CD4-positive, alpha-beta T cell treated with Interleukin-4 for 4 hours (primary cell): ENCODE measurements around the gene BCAS1.

ENCODE experiments used
- DNase-seq: peaks from one replicate; pipeline ENCODE4 v3.0.0-alpha.2; 2020

Gene BCAS1

DNA sequence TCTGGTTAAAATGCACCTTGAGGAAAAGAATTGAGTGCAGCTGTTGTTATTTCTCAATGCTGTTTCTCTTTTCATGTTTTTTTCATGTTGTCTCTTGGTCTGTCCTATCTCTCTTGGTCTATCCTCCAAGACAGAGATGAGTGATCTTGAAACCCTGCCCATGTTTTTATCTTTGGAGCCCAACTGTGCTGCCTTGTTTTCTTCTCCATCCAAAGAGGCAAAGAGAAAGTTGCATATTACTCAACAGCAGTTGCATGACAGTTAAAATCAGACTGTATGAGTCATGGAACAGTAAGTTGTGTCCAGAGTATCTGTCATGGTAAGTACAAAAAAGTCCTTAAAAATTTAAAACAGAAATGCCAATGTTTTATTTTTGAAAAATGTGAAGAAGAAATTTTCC, 26.2 kb downstream of the BCAS1 start:
- no peak for DNase-seq

DNA sequence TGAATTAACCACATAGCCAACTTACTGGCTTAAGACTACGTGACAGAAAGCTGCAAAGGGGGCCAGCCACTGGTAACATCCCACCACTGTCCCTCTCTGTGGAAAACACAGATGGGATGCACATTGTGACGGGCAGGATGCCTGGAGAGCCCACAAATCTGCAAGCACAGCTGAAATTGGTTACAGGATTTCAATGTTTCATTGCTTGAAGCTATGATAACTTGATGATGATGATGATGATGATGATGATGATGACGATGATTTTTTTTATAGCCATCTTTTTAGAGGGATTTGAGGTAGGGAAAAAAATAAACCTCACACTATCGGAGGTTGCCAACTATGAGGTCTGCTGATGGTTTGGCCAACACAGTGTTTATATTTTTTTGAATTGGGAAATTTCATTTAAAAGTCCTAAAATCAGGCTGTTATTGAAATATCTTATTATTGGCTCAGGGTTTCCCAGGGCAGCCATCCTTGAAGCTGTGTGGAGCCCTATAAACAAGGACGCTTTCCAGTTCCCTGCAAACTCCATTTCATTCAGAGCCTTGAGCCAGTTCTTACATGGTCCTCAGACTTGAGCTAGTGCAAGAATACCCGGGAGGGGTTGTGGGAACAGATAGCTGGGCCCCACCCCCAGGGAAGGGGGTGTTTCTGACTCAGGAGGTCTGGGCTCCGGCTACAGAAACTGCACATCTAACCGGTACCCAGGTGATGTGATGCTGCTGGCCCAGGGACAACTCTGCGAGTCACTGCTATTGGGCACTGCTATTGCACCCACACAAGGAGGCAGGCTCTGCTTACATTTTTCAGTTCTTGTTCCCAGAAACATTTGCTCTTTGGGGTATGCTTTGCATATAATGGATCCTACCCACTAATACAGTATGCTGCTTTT, 27.1 kb downstream of the BCAS1 start:
- DNase-seq: no peak

DNA sequence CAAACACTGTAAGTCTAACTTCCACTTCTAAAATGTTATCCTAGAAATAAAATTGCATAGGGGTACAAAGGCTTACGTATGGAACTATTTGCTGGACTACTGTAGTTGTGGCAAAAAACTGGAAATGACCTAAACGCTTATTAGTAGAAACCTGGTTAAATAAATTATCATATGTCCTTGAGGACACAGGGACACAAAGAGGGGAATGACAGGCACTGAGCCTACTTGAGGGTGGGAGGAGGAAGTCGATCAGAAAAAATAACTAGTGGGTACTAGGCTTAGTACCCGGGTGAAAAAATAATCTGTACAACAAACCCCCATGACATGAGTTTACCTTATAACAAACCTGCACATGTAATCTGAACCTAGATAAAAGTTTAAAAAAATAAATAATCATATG, 28.4 kb downstream of the BCAS1 start:
- no peak for DNase-seq

DNA sequence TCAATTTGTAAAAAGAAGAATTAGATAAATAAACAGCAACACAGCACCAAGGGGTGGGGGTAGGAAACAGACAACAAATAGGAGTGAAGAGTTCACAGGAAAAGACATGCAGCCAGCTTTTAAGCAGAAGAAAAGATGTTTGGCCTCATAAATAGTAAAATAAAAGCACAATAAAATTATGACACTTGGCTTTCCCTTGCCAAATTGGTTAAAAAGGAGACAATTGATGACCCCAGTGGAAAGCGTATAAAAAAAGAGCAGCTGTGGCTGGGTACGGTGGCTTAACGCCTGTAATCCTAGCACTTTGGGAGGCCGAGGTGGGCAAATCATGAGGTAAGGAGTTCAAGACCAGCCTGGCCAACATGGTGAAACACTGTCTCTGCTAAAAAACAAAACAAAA, 29.1 kb downstream of the BCAS1 start:
- no peak for DNase-seq

DNA sequence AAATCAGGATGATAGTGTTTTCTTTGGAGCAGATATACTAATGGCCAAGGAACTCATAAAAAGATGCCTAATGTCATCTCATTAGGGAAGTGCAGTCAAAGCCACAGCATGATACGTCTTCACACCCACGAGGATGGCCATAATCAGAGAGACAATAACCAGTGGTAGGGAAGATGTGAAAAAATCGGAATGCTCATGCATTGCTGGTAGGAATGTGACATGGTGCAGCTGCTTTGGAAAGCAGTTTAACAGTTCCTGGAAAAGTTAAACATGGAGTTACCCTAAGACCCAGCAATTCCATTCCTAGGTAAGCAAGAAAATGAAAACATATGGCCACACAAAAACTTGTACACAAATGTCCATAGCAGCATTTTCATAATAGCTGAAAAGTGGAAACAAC, 29.9 kb downstream of the BCAS1 start:
- DNase-seq: no peak

DNA sequence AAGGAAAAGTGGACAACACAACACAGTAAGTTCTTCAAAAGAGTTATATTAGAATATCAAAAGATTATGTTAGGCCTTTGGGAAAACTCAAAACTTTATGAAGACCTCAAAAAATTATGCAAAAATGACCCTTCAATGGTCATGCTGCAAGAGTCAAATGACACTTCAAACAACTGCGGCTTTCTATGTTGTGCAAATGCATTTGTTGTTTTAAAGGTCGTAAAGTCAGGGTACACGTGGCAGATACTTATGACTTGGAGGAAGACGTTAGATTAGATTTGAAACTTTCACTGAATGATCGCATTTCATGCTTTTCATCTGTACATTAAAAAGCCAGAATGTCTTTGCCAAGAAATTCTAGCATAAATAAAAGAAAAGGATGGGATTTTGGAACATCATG, 31.4 kb downstream of the BCAS1 start:
- DNase-seq: no peak

DNA sequence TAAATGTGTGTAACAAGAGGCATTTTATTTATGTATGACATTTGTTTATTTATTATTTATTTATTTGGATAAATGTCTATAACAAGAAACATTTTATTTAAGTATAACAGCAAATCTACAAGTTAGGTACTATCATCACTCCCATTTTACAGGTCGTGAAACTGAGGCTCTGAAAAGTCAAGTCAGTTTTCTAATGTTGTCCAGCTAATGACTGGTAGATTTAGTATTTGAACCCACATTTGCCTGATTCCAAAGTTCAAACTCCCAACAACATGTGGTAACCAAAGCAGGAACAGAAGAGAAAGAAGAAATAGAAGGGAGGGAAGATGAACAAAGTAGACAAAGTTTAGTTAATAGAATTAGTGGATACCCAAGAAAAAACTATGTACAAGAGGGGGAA, 32.9 kb downstream of the BCAS1 start:
- no peak for DNase-seq

DNA sequence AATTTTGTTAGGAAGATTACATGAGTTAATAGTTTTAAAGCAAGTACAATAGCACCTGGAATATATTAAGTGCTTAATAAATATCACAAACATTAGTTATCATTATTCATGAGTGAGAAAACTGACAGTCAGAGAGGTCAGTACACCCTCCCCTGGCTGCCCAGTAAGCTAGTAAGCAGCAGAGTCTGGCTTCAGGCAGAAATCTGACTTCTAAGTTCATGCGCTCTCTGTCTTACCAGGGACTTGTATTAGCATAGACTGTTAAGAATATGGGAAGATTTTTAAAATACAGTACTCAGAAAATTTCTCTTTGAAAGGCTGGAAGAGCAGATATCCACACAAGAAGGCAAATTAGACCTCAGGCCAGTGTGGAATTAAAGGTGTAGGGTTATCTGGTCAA, 40.8 kb downstream of the BCAS1 start:
- DNase-seq: no peak

DNA sequence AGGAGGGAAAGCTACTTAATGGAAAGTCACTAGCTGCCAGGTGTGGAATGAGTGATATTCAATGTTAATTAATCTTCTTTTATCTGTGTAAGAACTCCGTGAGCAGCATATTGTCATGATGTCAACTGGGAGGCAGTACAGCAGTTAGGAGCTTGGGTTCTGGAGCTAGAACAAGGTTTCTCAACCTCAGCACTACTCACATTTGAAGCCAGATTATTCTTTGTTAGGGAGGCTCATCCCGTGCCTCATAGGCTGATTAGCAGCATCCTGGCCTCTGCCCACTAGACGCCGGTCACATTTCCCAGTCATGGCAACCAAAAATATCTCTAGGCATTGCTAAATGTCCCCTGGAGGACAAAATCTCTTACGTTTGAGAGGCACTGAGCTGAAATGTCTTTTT, 41.2 kb downstream of the BCAS1 start:
- no peak for DNase-seq

DNA sequence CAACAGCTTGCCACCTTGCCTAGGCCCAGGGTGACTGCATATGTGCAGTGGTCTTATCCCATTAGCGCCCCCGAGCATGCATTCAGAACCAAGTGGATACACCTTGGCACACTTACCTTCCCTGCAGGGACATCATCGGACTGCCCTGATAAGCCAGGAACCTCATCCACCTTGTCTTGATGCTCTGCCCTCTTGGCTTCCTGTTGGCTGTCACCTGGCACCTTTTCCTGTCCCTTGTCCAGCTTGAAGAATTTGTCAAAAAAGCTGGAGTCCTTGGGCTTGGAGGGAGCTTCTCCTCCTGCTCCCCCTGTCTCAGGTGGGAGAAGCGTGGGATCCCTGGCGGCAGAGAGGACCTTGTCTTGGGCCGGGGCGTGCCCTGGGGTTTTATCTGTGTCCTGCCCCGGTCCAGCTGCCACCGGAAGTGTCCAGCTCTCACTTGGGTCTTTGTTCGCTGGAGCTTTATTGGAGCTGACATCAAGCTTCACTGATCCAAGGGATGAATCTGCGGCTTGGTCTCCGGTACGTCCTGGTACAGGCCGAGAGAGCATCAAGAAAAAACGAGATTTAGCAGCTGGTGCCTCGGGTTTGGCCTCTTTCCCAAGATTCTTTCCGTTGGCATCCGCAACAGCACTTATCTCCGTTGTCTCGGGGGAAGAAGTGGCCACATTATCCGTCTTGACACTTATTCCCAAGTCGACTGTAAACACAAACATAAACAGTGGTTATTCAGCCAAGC, 42.0 kb downstream of the BCAS1 start:
- DNase-seq: no peak

DNA sequence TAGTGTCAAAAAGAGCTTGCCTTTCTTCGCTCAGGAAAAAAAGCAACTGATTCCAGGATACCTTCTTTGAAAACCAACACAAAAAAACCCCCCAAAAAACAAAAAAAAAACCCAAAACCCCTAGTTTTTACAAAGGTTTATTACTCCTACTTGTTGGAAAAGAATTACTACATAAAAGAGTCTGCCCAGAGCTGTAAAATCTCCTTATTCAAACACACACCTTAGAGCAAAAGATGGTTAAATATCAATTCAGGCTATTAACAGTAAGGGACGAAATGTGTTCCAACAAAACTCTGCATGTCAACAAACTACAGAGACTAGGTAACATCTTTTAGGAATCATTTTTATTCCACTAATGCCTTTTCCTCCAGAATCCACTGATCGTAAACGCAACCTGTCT, 42.7 kb downstream of the BCAS1 start:
- no peak for DNase-seq

DNA sequence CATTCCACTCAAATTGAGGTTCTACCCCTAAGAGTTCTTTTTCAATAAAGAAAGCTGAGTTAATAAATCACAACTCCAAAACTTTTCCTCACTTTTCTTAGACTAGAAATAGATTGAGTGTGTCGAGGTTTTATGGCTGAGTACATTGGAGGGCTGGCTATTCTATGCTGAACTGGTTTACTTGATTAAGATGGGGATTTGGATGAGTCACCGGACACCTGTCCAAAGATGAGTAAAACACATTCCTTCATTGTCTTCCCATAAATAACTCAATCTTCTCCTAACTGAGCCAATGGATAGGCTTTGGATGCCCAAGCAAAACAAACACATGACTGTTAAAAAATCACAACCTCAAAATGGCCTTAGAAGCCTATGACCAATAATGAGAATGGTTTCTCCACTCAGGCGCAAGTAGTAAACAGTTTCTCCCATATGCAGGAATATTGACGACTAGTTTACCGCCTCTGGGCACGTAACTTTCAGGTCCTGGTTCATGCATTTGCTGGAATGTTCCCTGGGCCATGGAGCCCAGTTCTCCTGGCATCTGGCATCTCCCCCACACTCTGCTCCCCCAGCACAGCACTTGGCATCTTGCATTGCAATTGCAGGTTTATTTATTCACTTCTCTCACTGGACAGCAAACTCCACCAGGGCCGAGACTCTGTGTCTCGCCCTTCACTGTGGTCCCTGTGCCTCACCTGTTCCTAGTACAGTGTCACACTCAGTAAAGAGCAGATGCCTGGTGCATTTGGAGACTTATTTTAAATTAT, 43.9 kb downstream of the BCAS1 start:
- no peak for DNase-seq

DNA sequence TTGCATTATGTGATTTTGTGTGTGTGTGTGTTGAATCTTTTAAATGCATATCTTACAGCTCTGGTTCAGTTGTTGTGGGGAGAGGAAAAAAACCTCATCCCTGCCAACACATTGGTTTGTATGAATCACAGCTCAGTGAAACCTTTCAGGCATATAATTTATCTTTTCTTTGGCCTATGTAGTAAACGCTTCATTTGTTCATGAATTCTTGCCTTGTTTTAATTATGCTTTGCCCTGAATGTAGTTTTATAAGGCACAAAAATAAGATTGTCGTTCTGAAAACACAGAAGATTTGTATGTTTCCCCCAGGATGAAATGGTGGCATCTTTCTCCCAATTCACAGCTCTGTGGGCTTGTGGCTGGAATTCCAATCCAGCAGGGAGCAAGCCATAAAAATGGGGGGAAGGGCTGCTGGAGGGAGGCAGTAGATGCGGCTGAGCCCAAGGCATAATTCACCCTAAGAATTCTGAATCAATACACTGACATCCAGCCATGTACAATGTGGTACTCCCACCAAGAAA, 45.1 kb downstream of the BCAS1 start:
- DNase-seq: no peak

DNA sequence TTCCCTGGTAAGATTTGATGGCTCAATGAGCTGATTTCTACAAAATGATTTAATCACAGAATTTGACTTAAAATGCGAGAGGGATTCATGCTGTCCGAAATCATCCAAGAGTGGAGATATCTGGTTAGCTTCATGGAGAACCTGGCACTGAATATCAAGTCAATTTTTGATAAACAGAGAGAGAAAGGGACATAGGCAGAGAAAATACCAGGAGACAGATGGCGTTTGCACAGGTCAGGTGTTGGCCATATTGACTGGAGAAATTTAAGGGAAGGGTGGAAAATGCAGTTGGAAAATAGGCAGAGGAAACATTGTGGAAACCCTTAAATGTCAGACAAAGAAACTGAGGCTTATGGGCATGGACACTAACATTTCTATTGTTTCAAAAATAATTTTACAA, 47.0 kb downstream of the BCAS1 start:
- no peak for DNase-seq

DNA sequence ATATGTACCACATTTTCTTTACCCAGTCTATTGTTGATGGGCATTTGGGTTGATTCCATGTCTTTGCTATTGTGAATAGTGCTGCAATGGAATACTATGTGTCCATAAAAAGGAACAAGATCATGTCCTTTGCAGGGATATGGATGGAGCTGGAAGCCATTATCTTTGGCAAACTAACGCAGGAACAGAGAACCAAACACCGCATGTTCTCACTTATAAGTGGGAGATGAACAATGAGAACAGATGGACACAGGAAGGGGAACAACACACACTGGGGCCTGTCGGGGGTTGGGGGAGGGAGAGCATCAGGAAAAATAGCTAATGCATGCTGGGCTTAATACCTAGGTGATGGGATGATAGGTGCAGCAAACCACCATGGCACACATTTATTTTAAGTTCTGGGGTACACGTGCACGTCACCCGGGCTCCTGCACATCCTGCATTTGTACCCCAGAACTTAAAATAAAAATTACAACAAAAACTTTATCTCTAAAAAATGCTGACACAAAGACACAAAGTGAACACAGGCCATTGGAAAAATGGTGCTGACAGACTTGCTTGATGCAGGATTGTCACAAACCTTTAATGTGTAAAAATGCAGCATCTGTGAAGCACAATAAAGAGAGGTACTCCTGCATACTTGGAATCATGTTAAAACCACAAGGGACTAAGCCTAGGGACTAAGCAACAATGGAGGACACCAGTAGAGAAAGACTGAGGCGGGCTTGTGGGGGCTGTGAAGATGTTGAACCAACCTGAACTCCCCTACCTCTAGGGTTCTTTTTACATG, 48.8 kb downstream of the BCAS1 start:
- no peak for DNase-seq

DNA sequence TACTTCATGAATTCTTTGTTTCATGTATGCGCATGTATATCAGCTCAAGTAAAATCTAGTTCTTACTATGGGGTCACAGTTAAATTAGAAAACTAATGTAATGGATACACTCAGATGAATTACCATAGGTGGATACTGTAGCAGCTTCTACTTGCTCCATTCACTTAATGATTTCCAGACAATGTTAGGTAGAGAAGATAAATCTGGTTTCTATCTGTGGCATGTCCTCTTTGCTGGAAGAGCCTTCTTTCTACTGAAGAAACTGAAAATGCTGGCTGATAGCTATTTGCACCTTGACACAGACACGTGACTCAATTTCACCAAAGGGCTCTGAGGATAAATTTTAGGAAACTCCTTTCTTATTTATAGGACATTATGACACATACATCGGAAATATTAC, 49.5 kb downstream of the BCAS1 start:
- DNase-seq: no peak

DNA sequence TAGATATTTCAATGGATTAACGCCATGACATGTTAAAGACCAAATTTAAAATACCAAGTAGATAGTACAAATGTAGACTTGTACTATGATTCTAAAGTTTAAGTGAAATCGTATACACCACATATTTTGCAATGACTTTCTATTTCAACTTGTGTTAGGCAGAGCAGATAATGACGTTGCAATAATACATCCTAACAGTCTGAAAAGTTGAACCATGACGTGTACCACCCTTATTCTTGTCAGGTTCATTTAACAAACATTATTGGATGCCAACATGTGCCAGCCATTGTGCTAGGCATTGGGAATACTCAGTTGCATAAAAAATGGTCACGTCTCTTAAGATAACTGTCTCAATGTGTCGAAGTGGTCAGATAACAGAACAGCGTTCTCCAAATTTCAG, 50.0 kb downstream of the BCAS1 start:
- no peak for DNase-seq

DNA sequence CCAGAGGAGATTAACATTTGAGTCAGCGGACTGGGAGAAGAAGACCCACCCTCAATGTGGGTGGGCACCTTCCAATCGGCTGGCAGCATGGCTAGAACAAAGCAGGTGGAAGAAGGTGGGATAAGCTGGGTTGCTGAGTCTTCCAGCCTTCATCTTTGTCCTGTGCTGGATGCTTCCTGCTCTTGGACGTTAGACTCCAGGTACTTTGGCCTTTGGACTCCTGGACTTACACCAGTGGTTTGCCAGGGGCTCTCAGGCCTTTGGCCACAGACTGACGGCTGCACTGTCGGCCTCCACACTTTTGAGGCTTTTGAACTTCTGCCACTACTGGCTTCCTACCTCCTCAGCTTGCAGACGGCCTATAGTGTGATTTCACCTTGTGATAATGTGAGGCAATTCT, 50.8 kb downstream of the BCAS1 start:
- DNase-seq: no peak

DNA sequence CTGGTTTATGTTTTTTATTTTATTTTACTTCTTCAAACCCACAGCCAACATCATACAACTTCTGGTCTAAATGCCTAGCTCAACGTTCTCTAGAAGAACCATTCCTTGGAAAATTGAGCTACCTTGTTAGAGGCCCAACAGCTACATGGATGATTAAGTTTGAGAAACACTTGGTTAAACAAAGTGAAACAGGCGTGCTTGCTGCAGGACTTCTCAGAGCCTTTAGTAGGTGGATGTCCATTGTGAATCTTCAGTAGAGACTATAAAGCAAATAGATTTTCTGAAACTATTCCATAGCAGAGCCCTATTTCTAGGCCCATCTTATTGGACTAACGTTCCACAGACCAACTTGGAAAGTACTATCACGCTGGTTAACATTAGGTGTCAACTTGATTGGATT, 51.3 kb downstream of the BCAS1 start:
- DNase-seq: no peak

DNA sequence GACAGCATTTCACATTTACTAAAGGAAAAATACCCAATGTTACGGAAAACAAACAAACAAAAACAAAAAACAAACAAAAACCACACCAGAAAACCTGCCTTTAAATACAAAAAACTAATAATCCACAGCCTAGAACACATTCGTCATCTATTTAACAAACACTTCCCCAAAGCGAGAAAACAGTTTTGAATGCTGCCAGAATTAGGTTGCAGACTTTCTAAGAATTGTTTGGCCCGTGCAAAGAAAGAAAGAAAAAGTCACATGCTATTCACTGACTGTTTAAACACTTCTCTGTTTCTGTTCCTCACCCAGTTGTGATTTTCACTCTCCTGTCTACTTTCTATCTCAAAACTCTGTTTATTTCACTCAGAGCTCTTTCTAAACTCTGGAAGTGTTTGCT, 52.5 kb downstream of the BCAS1 start:
- no peak for DNase-seq

DNA sequence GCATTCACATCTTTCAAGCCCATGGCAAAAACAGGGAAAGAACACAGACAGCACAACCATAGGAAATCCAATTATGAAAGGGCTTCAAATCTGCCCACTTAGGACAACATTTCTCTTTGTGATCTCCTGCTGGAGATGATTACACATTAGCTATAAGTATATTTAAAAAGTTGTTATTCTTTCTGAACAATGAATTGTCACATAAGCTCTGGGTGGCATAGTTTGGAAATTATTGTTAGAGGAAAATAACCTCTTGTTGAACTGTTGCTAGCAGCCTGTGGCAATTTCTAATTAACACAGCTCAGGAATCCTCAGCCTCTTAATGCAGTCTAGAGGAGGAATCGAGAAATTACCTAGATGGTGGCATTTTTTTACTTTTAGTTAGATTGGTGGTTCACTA, 54.9 kb downstream of the BCAS1 start:
- DNase-seq: no peak

DNA sequence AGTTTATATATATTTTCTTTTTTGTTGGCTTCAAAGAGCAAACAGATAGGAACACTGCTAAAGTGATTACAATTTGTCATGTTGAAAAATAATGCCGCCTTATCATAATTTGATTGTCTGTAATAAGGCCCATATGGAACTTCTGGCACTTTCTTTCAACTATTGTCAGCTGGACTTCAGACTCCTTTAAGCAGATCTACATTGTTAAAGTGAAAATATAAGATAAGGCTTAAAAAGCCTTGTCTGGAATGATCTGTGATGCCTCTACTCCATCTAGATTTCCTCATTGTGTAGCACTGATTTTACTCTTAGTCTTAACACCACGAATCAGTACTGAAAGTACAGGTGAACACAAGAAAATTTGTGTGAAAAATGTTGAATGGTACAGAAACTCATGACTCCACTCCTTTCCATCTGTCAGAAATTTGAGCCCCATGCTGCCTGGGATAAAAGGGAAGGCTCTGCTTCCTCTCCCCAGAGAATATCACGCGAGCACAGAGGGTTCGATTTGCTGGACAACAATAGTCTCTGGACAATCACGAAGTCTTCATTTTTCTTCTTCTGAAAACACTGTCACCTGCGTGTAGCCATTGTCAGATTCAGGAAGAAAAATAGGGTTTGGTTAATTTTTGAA, 56.0 kb downstream of the BCAS1 start:
- no peak for DNase-seq
